ENCODE measurements around the gene TRAF3IP1. TPM values are rescaled to one million over a fixed set of nuclear protein-coding genes. Genes with fewer than 3 reads are reported as not detected.

Gene TRAF3IP1
- total and polyA plus RNA-seq, 4 donors = 4.0 to 9.1 (median 4.6) TPM

DNA sequence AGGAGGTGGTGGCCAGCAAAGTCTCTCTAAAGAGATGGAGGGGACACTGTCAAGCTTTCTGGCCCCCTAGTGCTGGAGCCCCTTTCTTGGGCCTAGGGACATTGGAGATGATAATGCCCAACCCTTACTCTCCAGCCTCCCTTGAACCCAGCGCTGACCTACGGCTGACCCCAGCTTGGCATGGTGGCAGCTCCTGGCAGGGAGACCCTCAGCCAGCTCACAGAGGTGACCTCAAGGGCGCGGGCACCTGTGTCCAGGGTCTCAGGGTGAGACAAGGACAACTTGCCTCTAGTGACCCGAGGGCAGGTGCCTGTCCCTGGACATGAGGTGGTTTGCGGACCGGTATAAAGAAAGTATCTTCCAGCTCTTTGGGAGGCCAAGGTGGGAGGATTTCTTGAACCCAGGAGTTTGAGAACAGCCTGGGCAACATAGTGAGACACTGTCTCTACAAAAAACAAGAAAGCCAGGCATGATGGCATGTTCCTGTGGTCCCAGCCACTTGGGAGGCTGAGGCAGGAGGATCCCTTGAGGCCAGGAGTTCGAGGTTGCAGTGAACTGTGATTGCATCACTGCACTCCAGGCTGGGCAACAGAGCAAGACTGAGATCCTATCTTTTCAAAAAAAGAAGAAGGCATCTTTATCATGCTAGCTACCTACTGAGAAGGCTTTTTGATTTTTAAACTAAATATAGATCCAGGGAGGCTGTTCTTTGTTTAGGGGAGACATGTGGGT, 28.6 kb upstream of the TRAF3IP1 start:
- no peak overlapping the region for H3K27ac ChIP-seq (ENCODE audit: low read depth in 1 of 2, low read length in 2 of 2)
- WGBS = 94% methylated on average over 8 of the region's 8 CpGs

More for the DNA sequence above, 28.6 kb upstream of the TRAF3IP1 start:
- H3K27me3 ChIP-seq (ENCODE audit: control insufficient read depth in 4 of 4, insufficient read depth in 4 of 4, low read length in 3 of 4) = no peaks in the 10 kb centered on the region
- DNase-seq (ENCODE audit: low spot score) = no peak
- no peaks in the 10 kb centered on the region for H3K36me3 ChIP-seq (ENCODE audit: control insufficient read depth in 4 of 4, insufficient read depth in 3 of 4, low read depth in 1 of 4, low read length in 3 of 4)
- no peak overlapping the region for H3K4me3 ChIP-seq (ENCODE audit: low read depth in 1 of 3, low read length in 3 of 3)
- no peak overlapping the region for H3K9ac ChIP-seq (ENCODE audit: low read depth in 1 of 2, low read length in 2 of 2)
- peaks cover 13 to 41% (median 30%) of the 10 kb centered on the region in 4 donors for H3K4me1 ChIP-seq (ENCODE audit: control insufficient read depth in 4 of 4, insufficient read depth in 4 of 4, low read length in 3 of 4)
- no peaks in the 10 kb centered on the region for H3K9me3 ChIP-seq (ENCODE audit: control insufficient read depth in 4 of 4, low read length in 3 of 4)
- TF ChIP-seq HNF4G (IDR thresholded peaks at IDR 0.05) (no peak), FOXA2 (IDR thresholded peaks at IDR 0.05) (no peak), JUND (IDR thresholded peaks at IDR 0.05) (no peak), GABPA (IDR thresholded peaks at IDR 0.05 in 1 of 2, conservative IDR thresholded peaks at IDR 0.05 in 1 of 2) (no peak), YY1 (IDR thresholded peaks at IDR 0.05) (no peak), SP1 (IDR thresholded peaks at IDR 0.05) (no peak), TAF1 (conservative IDR thresholded peaks at IDR 0.05) (no peak), NR2F2 (IDR thresholded peaks at IDR 0.05) (no peak), RXRA (IDR thresholded peaks at IDR 0.05) (no peak), EGR1 (IDR thresholded peaks at IDR 0.05; ENCODE audit: low read depth in 2 of 2) (no peak), HNF4A (conservative IDR thresholded peaks at IDR 0.05) (no peak), RAD21 (IDR thresholded peaks at IDR 0.05) (no peak), FOXA1 (IDR thresholded peaks at IDR 0.05) (no peak)
- TF ChIP-seq, protein P1, sequence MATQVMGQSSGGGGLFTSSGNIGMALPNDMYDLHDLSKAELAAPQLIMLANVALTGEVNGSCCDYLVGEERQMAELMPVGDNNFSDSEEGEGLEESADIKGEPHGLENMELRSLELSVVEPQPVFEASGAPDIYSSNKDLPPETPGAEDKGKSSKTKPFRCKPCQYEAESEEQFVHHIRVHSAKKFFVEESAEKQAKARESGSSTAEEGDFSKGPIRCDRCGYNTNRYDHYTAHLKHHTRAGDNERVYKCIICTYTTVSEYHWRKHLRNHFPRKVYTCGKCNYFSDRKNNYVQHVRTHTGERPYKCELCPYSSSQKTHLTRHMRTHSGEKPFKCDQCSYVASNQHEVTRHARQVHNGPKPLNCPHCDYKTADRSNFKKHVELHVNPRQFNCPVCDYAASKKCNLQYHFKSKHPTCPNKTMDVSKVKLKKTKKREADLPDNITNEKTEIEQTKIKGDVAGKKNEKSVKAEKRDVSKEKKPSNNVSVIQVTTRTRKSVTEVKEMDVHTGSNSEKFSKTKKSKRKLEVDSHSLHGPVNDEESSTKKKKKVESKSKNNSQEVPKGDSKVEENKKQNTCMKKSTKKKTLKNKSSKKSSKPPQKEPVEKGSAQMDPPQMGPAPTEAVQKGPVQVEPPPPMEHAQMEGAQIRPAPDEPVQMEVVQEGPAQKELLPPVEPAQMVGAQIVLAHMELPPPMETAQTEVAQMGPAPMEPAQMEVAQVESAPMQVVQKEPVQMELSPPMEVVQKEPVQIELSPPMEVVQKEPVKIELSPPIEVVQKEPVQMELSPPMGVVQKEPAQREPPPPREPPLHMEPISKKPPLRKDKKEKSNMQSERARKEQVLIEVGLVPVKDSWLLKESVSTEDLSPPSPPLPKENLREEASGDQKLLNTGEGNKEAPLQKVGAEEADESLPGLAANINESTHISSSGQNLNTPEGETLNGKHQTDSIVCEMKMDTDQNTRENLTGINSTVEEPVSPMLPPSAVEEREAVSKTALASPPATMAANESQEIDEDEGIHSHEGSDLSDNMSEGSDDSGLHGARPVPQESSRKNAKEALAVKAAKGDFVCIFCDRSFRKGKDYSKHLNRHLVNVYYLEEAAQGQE (IDR thresholded peaks at IDR 0.05) = no peak
- TF ChIP-seq, protein P2, sequence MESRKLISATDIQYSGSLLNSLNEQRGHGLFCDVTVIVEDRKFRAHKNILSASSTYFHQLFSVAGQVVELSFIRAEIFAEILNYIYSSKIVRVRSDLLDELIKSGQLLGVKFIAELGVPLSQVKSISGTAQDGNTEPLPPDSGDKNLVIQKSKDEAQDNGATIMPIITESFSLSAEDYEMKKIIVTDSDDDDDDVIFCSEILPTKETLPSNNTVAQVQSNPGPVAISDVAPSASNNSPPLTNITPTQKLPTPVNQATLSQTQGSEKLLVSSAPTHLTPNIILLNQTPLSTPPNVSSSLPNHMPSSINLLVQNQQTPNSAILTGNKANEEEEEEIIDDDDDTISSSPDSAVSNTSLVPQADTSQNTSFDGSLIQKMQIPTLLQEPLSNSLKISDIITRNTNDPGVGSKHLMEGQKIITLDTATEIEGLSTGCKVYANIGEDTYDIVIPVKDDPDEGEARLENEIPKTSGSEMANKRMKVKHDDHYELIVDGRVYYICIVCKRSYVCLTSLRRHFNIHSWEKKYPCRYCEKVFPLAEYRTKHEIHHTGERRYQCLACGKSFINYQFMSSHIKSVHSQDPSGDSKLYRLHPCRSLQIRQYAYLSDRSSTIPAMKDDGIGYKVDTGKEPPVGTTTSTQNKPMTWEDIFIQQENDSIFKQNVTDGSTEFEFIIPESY (IDR thresholded peaks at IDR 0.05) = no peak
- TF ChIP-seq, protein P3, sequence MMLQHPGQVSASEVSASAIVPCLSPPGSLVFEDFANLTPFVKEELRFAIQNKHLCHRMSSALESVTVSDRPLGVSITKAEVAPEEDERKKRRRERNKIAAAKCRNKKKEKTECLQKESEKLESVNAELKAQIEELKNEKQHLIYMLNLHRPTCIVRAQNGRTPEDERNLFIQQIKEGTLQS (IDR thresholded peaks at IDR 0.05) = no peak
- TF ChIP-seq, protein P4, sequence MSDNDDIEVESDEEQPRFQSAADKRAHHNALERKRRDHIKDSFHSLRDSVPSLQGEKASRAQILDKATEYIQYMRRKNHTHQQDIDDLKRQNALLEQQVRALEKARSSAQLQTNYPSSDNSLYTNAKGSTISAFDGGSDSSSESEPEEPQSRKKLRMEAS (IDR thresholded peaks at IDR 0.05) = no peak
- TF ChIP-seq, protein P5, sequence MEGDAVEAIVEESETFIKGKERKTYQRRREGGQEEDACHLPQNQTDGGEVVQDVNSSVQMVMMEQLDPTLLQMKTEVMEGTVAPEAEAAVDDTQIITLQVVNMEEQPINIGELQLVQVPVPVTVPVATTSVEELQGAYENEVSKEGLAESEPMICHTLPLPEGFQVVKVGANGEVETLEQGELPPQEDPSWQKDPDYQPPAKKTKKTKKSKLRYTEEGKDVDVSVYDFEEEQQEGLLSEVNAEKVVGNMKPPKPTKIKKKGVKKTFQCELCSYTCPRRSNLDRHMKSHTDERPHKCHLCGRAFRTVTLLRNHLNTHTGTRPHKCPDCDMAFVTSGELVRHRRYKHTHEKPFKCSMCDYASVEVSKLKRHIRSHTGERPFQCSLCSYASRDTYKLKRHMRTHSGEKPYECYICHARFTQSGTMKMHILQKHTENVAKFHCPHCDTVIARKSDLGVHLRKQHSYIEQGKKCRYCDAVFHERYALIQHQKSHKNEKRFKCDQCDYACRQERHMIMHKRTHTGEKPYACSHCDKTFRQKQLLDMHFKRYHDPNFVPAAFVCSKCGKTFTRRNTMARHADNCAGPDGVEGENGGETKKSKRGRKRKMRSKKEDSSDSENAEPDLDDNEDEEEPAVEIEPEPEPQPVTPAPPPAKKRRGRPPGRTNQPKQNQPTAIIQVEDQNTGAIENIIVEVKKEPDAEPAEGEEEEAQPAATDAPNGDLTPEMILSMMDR (IDR thresholded peaks at IDR 0.05; ENCODE audit: low read depth, low read length, missing input control) = no peak

Measured in liver (tissue), 9 donors.